Muscle layer of duodenum (tissue), 2 donors: Measurements from ENCODE around the gene SLC6A15.

Experiments
- H3K27ac ChIP-seq: one replicate; pipeline ENCODE4 v1.7.0; 2013; ENCODE audit warnings: mild to moderate bottlenecking, low read length
- H3K27me3 ChIP-seq: one replicate; pipeline ENCODE4 v1.7.0; 2013; ENCODE audit warnings: low read depth, mild to moderate bottlenecking, control low read depth, low read length
- H3K36me3 ChIP-seq, 2 donors: one replicate each; pipeline ENCODE4 v1.7.0; 2013; ENCODE audit warnings: low read length in 2 of 2, control low read depth in 1 of 2, mild to moderate bottlenecking in 1 of 2; ENCODE audit not compliant: insufficient read depth in 2 of 2, control insufficient read depth in 1 of 2
- H3K4me1 ChIP-seq, 2 donors: one replicate each; pipeline ENCODE4 v1.7.0; 2013; ENCODE audit warnings: low read length in 2 of 2, mild to moderate bottlenecking in 2 of 2, control low read depth in 1 of 2, moderate library complexity in 1 of 2; ENCODE audit not compliant: insufficient read depth in 2 of 2, control insufficient read depth in 1 of 2
- H3K4me3 ChIP-seq, 2 donors: one replicate each; pipeline ENCODE4 v1.7.0; 2013; ENCODE audit warnings: low read length in 2 of 2, low read depth in 1 of 2, mild to moderate bottlenecking in 1 of 2
- H3K9me3 ChIP-seq, 2 donors: one replicate each; pipeline ENCODE4 v1.7.0; 2013; ENCODE audit warnings: low read length in 2 of 2, control low read depth in 1 of 2, mild to moderate bottlenecking in 1 of 2; ENCODE audit not compliant: control insufficient read depth in 1 of 2
- donor health status: healthy.

Gene SLC6A15

DNA sequence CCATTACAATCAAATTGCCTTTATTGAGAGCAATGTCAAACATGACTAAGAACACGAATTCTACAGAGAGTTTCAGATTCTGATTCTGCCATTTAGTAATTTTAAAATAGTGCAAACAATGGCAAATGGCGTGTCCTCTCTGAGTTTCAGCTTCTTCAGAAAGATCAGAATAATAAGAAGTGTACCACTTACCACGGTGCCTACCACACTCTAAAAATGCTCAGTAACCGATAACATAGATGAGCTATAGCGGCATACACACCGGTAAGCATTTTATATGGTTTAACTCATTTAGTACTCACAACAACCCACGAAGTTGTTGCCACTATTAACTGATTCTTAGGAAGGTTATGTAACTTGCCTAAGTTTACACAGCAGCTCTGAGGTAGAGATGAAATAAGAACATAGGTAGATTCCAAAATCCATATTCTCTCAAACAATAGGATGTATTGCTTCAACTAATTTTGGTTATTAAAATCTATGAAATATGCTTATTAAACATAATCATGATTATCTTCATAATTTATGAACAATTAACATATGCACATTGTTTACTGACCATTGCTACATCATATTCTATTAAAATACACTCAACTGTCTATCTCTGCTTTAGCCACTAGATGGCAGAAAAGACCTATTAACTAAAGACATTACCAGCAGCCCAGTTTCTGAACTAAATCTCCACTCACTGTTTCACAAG is 38.3 kb downstream of the SLC6A15 start:
- Histone ChIP-seq H3K27ac (no peak overlapping the region), H3K4me3 (no peak overlapping the region), H3K4me1 (no peaks in the 10 kb centered on the region), H3K36me3 (no peaks in the 10 kb centered on the region), H3K9me3 (no peaks in the 10 kb centered on the region), H3K27me3 (no peaks in the 10 kb centered on the region)

- no peaks in the 10 kb centered on the region for H3K27me3 ChIP-seq
- H3K36me3 ChIP-seq: no peaks in the 10 kb centered on the region
- no peaks in the 10 kb centered on the region for H3K9me3 ChIP-seq
- H3K27ac ChIP-seq: no peak overlapping the region
- H3K4me3 ChIP-seq: no peak overlapping the region
- no peaks in the 10 kb centered on the region for H3K4me1 ChIP-seq
Measured at GRCh38 chr12:84862186-84862585, 50.4 kb downstream of the SLC6A15 start.

DNA sequence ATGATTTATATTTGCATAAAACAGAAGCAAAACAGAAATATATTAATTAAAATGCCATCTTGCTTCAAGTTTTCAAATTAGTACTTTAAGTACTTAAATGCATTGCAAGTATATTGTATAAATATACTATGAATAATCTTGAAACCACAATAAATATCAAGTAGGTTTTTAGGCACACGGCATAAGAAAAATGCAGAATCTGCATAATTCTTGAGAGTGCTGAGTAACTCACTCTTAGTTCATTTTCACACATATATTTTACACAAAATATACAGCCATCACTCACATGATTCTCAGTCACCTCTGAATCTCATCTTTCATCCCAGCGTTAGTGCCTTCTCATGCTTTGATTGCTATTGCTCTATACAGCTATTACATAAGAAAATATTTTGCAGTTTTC is 51.9 kb downstream of the SLC6A15 start:
- H3K27ac ChIP-seq: no peak overlapping the region
- H3K36me3 ChIP-seq: no peaks in the 10 kb centered on the region
- no peaks in the 10 kb centered on the region for H3K9me3 ChIP-seq
- no peaks in the 10 kb centered on the region for H3K4me1 ChIP-seq
- no peak overlapping the region for H3K4me3 ChIP-seq
- no peaks in the 10 kb centered on the region for H3K27me3 ChIP-seq

DNA sequence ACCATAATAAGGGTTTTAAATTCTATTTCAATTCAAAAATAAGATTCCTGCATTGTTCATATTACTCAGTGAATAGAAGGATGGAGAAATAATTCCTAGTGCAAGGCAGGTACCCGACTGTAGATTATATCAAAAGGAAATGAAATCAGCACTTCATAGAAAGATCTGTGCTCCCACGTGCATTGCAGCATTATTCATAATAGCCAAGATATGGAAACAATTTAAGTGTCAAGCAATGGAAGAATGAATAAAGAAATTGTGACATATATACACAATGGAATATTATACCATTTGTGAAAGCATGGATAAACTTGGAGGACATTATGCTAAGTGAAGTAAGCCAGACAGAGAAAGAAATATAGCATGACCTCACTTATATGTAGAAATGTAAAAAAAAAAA is 53.8 kb downstream of the SLC6A15 start:
- Histone ChIP-seq H3K27me3 (no peaks in the 10 kb centered on the region), H3K4me1 (no peaks in the 10 kb centered on the region), H3K36me3 (no peaks in the 10 kb centered on the region), H3K4me3 (no peak overlapping the region), H3K27ac (no peak overlapping the region), H3K9me3 (no peaks in the 10 kb centered on the region)

DNA sequence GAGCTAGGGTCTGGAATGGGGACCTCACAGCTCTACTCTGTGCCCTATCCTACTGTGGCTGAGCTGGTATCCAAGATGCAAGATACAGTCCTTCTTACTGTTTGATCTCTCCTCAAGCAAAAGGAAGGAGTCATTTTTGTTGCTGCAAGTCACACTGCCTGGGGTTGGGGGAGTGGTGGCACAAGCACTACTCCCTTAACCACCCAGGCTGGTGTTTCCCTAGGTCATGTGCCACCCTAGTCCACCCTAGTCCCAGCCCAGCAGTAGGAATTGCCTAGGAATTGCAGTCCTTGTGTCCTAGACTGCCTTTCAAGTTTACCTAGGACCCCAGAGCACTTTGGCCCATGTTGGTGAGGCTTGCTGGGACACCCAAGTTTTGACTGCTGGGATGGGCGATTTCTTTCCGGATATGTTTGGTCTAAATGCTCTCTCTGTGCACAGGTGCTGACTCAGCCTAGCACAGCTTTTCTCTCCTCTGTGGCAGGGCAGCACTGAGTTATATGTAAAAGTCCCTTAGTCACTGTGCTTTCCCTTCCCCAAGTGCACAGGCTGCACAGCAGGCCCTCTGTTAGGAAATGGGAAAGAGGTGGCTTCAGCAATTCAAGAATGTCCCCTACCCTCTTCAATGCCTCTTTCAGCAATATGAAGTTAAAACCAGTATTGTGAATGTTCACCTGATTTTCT is 54.9 kb downstream of the SLC6A15 start:
- Histone ChIP-seq H3K4me3 (no peak overlapping the region), H3K36me3 (no peaks in the 10 kb centered on the region), H3K4me1 (no peaks in the 10 kb centered on the region), H3K27ac (no peak overlapping the region), H3K27me3 (no peaks in the 10 kb centered on the region), H3K9me3 (no peaks in the 10 kb centered on the region)

DNA sequence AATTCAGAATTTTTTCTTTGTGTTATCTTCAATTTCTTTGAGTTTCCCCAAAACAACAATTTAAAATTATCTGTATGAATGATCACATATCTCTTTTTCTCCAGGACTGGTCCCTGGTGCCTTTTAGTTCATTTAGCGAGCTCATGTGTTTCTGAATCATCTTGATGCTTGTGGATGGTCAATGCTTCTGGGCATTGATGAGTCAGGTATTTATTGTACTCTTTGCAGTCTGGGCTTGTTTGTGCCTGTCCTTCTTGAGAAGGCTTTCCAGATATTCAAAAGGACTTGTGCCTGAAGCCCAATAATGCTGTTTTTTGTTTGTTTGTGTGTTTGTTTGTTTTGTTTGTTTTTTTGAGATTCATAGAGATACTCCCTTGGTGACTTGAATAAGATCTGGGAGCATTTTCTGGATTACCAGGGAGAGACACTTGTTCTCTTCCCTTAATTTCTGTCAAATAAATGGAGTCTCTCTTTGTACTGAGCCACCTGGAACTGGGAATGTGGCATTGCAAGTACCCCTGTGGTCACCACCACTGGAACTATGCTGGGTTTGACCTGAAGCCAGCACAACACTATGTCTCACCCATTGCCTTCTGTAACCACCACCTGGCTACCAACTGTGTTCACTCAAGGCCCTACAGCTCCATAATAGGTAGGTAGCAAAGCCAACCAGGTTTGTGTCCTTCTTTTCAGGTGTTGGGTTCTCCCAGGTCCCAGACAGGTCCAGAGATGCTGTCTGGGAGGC is 56.3 kb downstream of the SLC6A15 start:
- no peaks in the 10 kb centered on the region for H3K36me3 ChIP-seq
- no peak overlapping the region for H3K4me3 ChIP-seq
- H3K9me3 ChIP-seq: no peaks in the 10 kb centered on the region
- no peaks in the 10 kb centered on the region for H3K4me1 ChIP-seq
- H3K27me3 ChIP-seq: no peaks in the 10 kb centered on the region
- H3K27ac ChIP-seq: no peak overlapping the region

DNA sequence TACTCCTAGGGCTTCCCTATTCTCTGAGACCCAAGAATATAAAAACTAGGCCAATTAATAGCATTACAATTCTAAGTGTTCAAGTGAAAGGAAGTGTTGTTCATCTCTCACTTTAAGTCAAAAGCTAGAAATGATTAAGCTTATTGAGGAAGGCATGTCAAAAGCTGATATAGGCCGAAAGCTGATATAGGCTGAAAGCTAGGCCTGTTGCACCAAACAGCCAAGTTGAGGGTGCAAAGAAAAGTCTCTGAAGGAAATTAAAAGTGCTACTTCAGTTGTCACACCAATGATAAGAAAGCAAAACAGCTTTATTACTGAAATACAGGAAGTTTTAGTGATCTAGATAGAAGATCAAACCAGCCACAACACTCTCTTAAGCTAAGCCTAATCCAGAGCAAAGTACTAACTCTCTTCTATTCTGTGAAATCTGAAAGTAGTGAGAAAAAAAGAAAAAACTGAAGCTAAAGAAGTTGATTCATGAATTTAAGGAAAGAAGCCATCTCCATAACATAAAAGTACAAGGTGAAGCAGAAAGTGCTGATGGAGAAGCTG is 68.9 kb downstream of the SLC6A15 start:
- Histone ChIP-seq H3K4me1 (no peaks in the 10 kb centered on the region), H3K27me3 (no peaks in the 10 kb centered on the region), H3K36me3 (no peaks in the 10 kb centered on the region), H3K27ac (no peak overlapping the region), H3K4me3 (no peak overlapping the region), H3K9me3 (no peaks in the 10 kb centered on the region)

GRCh38 chr12:84842406-84843013 is 70.1 kb downstream of the SLC6A15 start:
- no peaks in the 10 kb centered on the region for H3K9me3 ChIP-seq
- H3K27me3 ChIP-seq: no peaks in the 10 kb centered on the region
- H3K36me3 ChIP-seq: no peaks in the 10 kb centered on the region
- no peak overlapping the region for H3K27ac ChIP-seq
- H3K4me3 ChIP-seq: no peak overlapping the region
- no peaks in the 10 kb centered on the region for H3K4me1 ChIP-seq

GRCh38 chr12:84841591-84841990 is 71.0 kb downstream of the SLC6A15 start:
- no peak overlapping the region for H3K27ac ChIP-seq
- no peaks in the 10 kb centered on the region for H3K9me3 ChIP-seq
- no peaks in the 10 kb centered on the region for H3K36me3 ChIP-seq
- no peaks in the 10 kb centered on the region for H3K4me1 ChIP-seq
- H3K27me3 ChIP-seq: no peaks in the 10 kb centered on the region
- no peak overlapping the region for H3K4me3 ChIP-seq

- Histone ChIP-seq H3K4me1 (no peaks in the 10 kb centered on the region), H3K4me3 (no peak overlapping the region), H3K36me3 (no peaks in the 10 kb centered on the region), H3K27ac (no peak overlapping the region), H3K27me3 (no peaks in the 10 kb centered on the region), H3K9me3 (no peaks in the 10 kb centered on the region)
Measured at GRCh38 chr12:84840356-84840755, 72.2 kb downstream of the SLC6A15 start.

DNA sequence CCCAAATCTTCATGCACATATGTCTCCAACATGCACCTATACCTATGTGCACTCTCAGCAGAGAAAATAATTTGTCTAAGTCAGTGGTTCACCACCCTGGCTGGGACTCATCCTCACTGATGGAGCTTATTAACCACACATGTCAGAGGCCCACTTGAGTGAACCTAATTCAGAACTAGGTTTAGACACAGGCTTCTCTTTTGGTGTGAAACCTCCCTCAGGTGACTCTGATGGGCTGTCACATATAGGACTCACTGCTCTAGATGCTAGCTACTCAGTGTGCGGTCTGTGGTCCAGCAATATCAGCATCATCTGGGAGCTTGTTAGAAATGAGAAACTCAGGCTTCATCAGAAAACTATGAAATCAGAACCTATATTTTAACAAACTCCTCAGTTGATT is 85.7 kb downstream of the SLC6A15 start:
- no peak overlapping the region for H3K4me3 ChIP-seq
- no peak overlapping the region for H3K27ac ChIP-seq
- H3K9me3 ChIP-seq: no peaks in the 10 kb centered on the region
- H3K27me3 ChIP-seq: no peaks in the 10 kb centered on the region
- no peaks in the 10 kb centered on the region for H3K36me3 ChIP-seq
- H3K4me1 ChIP-seq: no peaks in the 10 kb centered on the region
